Naive thymus-derived CD4-positive, alpha-beta T cell (primary cell): Measurements from ENCODE around the gene ADRM1. TPM values are rescaled to one million over a fixed set of nuclear protein-coding genes. Genes with fewer than 3 reads are reported as not detected.

Source experiments
- ATAC-seq: fragments of 150-1000 bp; cut with Tn5 transposase; 2 replicates; pipeline ENCODE4 v1.10.0; 2021; ENCODE audit warnings: mild to moderate bottlenecking, moderate library complexity
- CTCF ChIA-PET: fragments of 350-600 bp; sonication (Branson Sonifier 250); formaldehyde crosslinking; loops from one replicate; lab custom pipeline; 2021; ENCODE audit warnings: antibody characterized with exemption; lab: Charles Lee
- POLR2A ChIA-PET: fragments of 350-600 bp; sonication (Branson Sonifier 250); formaldehyde crosslinking; loops from one replicate; lab custom pipeline; 2021; ENCODE audit warnings: antibody characterized with exemption, inconsistent platforms; lab: Charles Lee
- DNase-seq, 9 donors: peaks; one replicate each; pipeline versions ENCODE4 v3.0.0 to v3.0.0-alpha.2; 2020 to 2022; ENCODE audit warnings: mixed read lengths in 1 of 9
- H3K27ac ChIP-seq: one replicate; pipeline ENCODE4 v1.7.0; 2013; ENCODE audit warnings: mild to moderate bottlenecking, low read depth, low read length, moderate library complexity
- H3K27me3 ChIP-seq, 2 donors: one replicate each; pipeline ENCODE4 v1.7.0; 2013; ENCODE audit warnings: low read length in 2 of 2, mild to moderate bottlenecking in 2 of 2, moderate library complexity in 2 of 2; ENCODE audit not compliant: control insufficient read depth in 2 of 2, insufficient read depth in 2 of 2
- H3K36me3 ChIP-seq, 3 experiments: 1 replicate in 2 of 3; 2 replicates in 1 of 3; pipeline ENCODE4 v1.7.0; 2013; ENCODE audit warnings: low read length in 3 of 3, mild to moderate bottlenecking in 3 of 3, moderate library complexity in 1 of 3; ENCODE audit not compliant: insufficient read depth in 3 of 3, control insufficient read depth in 2 of 3
- H3K4me1 ChIP-seq, 2 donors: one replicate each; pipeline ENCODE4 v1.7.0; 2013; ENCODE audit warnings: low read length in 2 of 2, mild to moderate bottlenecking in 2 of 2, moderate library complexity in 1 of 2; ENCODE audit not compliant: control insufficient read depth in 2 of 2, insufficient read depth in 2 of 2
- H3K4me3 ChIP-seq: 2 replicates; pipeline ENCODE4 v1.7.0; 2013; ENCODE audit warnings: mild to moderate bottlenecking, low read length
- H3K9me3 ChIP-seq, 3 experiments: 1 replicate in 2 of 3; 2 replicates in 1 of 3; pipeline ENCODE4 v1.7.0; 2013; ENCODE audit warnings: low read length in 3 of 3; ENCODE audit not compliant: control insufficient read depth in 2 of 3
- H3K27ac Mint-ChIP-seq, 9 donors: one replicate each; pipeline ENCODE4 v1.8.0; 2020 to 2022; ENCODE audit warnings: mixed read lengths in 9 of 9, mild to moderate bottlenecking in 8 of 9, moderate library complexity in 5 of 9, inconsistent platforms in 2 of 9
- H3K27me3 Mint-ChIP-seq, 5 donors: one replicate each; pipeline ENCODE4 v1.8.0; 2021 to 2022; ENCODE audit warnings: mixed read lengths in 5 of 5, mild to moderate bottlenecking in 1 of 5
- H3K36me3 Mint-ChIP-seq, 5 donors: one replicate each; pipeline ENCODE4 v1.8.0; 2020 to 2022; ENCODE audit warnings: mixed read lengths in 5 of 5, mild to moderate bottlenecking in 3 of 5, inconsistent platforms in 1 of 5
- H3K4me1 Mint-ChIP-seq, 7 donors: one replicate each; pipeline ENCODE4 v1.8.0; 2020 to 2022; ENCODE audit warnings: mixed read lengths in 7 of 7, mild to moderate bottlenecking in 3 of 7, inconsistent platforms in 1 of 7
- H3K4me3 Mint-ChIP-seq, 10 donors: one replicate each; pipeline ENCODE4 v1.8.0; 2020 to 2022; ENCODE audit warnings: mild to moderate bottlenecking in 10 of 10, mixed read lengths in 10 of 10, moderate library complexity in 6 of 10, inconsistent platforms in 2 of 10
- H3K9me3 Mint-ChIP-seq, 11 donors: one replicate each; pipeline ENCODE4 v1.8.0; 2020 to 2022; ENCODE audit warnings: mixed read lengths in 11 of 11, mild to moderate bottlenecking in 4 of 11, inconsistent platforms in 1 of 11, moderate library complexity in 1 of 11
- intact Hi-C, 2 donors: fragments of 100-400 bp; cut with micrococcal nuclease; formaldehyde crosslinking; loops; one replicate each; pipeline ENCODE4 v1.15.1; 2023
- polyA plus RNA-seq, 2 donors: library from polyadenylated mRNA; unstranded; fragments of 300-500 nt; fragmentation: Illumina TruSeq; gene quantifications; one replicate each; pipeline ENCODE4 v1.2.3, GENCODE V29; 2021
- total RNA-seq, 6 experiments: library from RNA in 5 of 6; stranded (reverse) in 5 of 6; gene quantifications; 1 replicate in 5 of 6; 2 replicates in 1 of 6; pipeline ENCODE4 v1.2.3 and lab custom pipeline; 2021 to 2026

Gene ADRM1
- total and polyA plus RNA-seq, 7 experiments from 2014 or later, result 51.3 to 117 (median 56.1) TPM

- H3K4me1 Mint-ChIP-seq, result peaks cover 10 to 23% (median 16%) of the 10 kb centered on the region in 7 donors
- intact Hi-C loops, result loop anchor here (5.0 kb wide), 8 partner anchors 68 to 803 kb away; partner anchors contain the start of genes GID8 (in 1 of the 2), LAMA5 (in 1 of the 2) and TAF4 (in 1 of the 2)
These were observed 3.0 kb upstream of the ADRM1 start for GRCh38 chr20:62299666-62300236.

GRCh38 chr20:62300319-62300718, 2.5 kb upstream of the ADRM1 start:
- H3K36me3 Mint-ChIP-seq, result peaks cover 0 to 9% (median 0%) of the 10 kb centered on the region in 5 donors
- Histone ChIP-seq H3K4me1 (peaks cover 13 to 17% of the 10 kb centered on the region in 2 donors), H3K36me3 (peaks cover 0 to 29% (median 0%) of the 10 kb centered on the region in 3 experiments), H3K27me3 (no peaks in the 10 kb centered on the region), H3K4me3 (no peak overlapping the region), H3K27ac (no peak overlapping the region), H3K9me3 (no peaks in the 10 kb centered on the region)
- peak overlapping the region in 1 of 9 donors; percentile 93 for H3K27ac Mint-ChIP-seq
- ChIA-PET POLR2A (interaction anchor here (1.6 to 2.1 kb wide), 3 partner anchors 63 to 86 kb away, joined by 4 to 9 read pairs (median 4); partner anchors contain the start of genes OSBPL2 and RPS21), CTCF (interaction anchor here (0.6 to 1.0 kb wide), 2 partner anchors 82 to 295 kb away, joined by 4 to 5 read pairs; no protein-coding TSS in a partner anchor)
- intact Hi-C loops, result loop anchor here (5.0 kb wide), 8 partner anchors 67 to 802 kb away; partner anchors contain the start of genes GID8 (in 1 of the 2), LAMA5 (in 1 of the 2) and TAF4 (in 1 of the 2)
- peaks cover 12 to 29% (median 16%) of the 10 kb centered on the region in 7 donors for H3K4me1 Mint-ChIP-seq
- no peak for ATAC-seq
- H3K9me3 Mint-ChIP-seq, result no peaks in the 10 kb centered on the region
- H3K4me3 Mint-ChIP-seq, result no peak overlapping the region
- no peak for DNase-seq
- no peaks in the 10 kb centered on the region for H3K27me3 Mint-ChIP-seq

More at GRCh38 chr20:62299666-62300236, 3.0 kb upstream of the ADRM1 start:
- Histone ChIP-seq H3K27me3 (no peaks in the 10 kb centered on the region), H3K4me1 (peaks cover 8 to 11% of the 10 kb centered on the region in 2 donors), H3K27ac (no peak overlapping the region), H3K36me3 (peaks cover 0 to 28% (median 0%) of the 10 kb centered on the region in 3 experiments), H3K4me3 (no peak overlapping the region), H3K9me3 (no peaks in the 10 kb centered on the region)
- Mint-ChIP-seq H3K4me3 (no peak overlapping the region), H3K36me3 (peaks cover 0 to 10% (median 0%) of the 10 kb centered on the region in 5 donors), H3K27me3 (no peaks in the 10 kb centered on the region), H3K27ac (peak overlapping the region in 1 of 9 donors; percentile 93), H3K9me3 (no peaks in the 10 kb centered on the region)
- no peak for DNase-seq
- POLR2A ChIA-PET, result interaction anchor here (1.6 to 2.1 kb wide), 3 partner anchors 62 to 86 kb away, joined by 4 to 9 read pairs (median 4); partner anchors contain the start of genes OSBPL2 and RPS21
- no peak for ATAC-seq
- CTCF ChIA-PET, result interaction anchor here (0.6 kb wide), 1 partner anchor 296 kb away, joined by 4 read pairs; no protein-coding TSS in a partner anchor

- peaks cover 0 to 30% (median 0%) of the 10 kb centered on the region in 3 experiments for H3K36me3 ChIP-seq
- peaks cover 17 to 19% of the 10 kb centered on the region in 2 donors for H3K4me1 ChIP-seq
- Mint-ChIP-seq H3K4me3 (peak overlapping the region in 9 of 10 donors; percentile 23 to 96 (median 62)), H3K27me3 (no peaks in the 10 kb centered on the region), H3K27ac (peak overlapping the region in 4 of 9 donors; percentile 77 to 96 (median 94)), H3K4me1 (peaks cover 17 to 32% (median 20%) of the 10 kb centered on the region in 7 donors), H3K9me3 (no peaks in the 10 kb centered on the region), H3K36me3 (peaks cover 0 to 12% (median 3%) of the 10 kb centered on the region in 5 donors)
- DNase-seq, result no peak
- no peak for ATAC-seq
- intact Hi-C loops, result loop anchor here (5.0 kb wide), 8 partner anchors 66 to 801 kb away; partner anchors contain the start of genes GID8 (in 1 of the 2), LAMA5 (in 1 of the 2) and TAF4 (in 1 of the 2)
- H3K27ac ChIP-seq, result no peak overlapping the region
- POLR2A ChIA-PET, result interaction anchor here (0.7 to 2.4 kb wide), 4 partner anchors 63 to 291 kb away, joined by 3 to 9 read pairs (median 5); partner anchors contain the start of genes OSBPL2 and RPS21
- CTCF ChIA-PET, result interaction anchor here (0.6 to 1.0 kb wide), 3 partner anchors 8 to 176 kb away, joined by 4 to 5 read pairs (median 4); no protein-coding TSS in a partner anchor
- no peak overlapping the region for H3K4me3 ChIP-seq
- no peaks in the 10 kb centered on the region for H3K27me3 ChIP-seq
- no peaks in the 10 kb centered on the region for H3K9me3 ChIP-seq
These were observed 1.6 kb upstream of the ADRM1 start for GRCh38 chr20:62301111-62301668.

- Histone ChIP-seq H3K4me3 (peak overlapping the region; percentile 94), H3K36me3 (peaks cover 0 to 32% (median 3%) of the 10 kb centered on the region in 3 experiments), H3K9me3 (no peaks in the 10 kb centered on the region), H3K27ac (peak overlapping the region; percentile 85), H3K4me1 (peaks cover 17 to 19% of the 10 kb centered on the region in 2 donors), H3K27me3 (no peaks in the 10 kb centered on the region)
- ATAC-seq (peak; percentile 71), DNase-seq (peak; percentile 73 to 87 (median 83))
- peak overlapping the region; percentile 89 to 98 (median 96) for H3K4me3 Mint-ChIP-seq
- CTCF ChIA-PET, result no interaction called here
- H3K36me3 Mint-ChIP-seq, result peaks cover 0 to 12% (median 3%) of the 10 kb centered on the region in 5 donors
- no peaks in the 10 kb centered on the region for H3K9me3 Mint-ChIP-seq
- H3K4me1 Mint-ChIP-seq, result peaks cover 17 to 32% (median 22%) of the 10 kb centered on the region in 7 donors
- H3K27me3 Mint-ChIP-seq, result no peaks in the 10 kb centered on the region
- intact Hi-C loops, result loop anchor here (1.0 to 5.0 kb wide), 24 partner anchors 64 to 800 kb away; partner anchors contain the start of genes CABLES2 (in 2 of the 2), LSM14B (in 2 of the 2), OSBPL2 (in 2 of the 2) and PSMA7 (in 2 of the 2)
- H3K27ac Mint-ChIP-seq, result peak overlapping the region; percentile 90 to 100 (median 96)
- POLR2A ChIA-PET, result interaction anchor here (0.7 to 2.4 kb wide), 5 partner anchors 84 to 235 kb away, joined by 3 to 9 read pairs (median 3); partner anchors contain the start of genes LSM14B and RPS21
These were observed 940 bp upstream of the ADRM1 start for GRCh38 chr20:62301773-62302340.

- peak overlapping the region in 4 of 9 donors; percentile 72 to 100 (median 92) for H3K27ac Mint-ChIP-seq
- no peaks in the 10 kb centered on the region for H3K9me3 Mint-ChIP-seq
- peaks cover 17 to 19% of the 10 kb centered on the region in 2 donors for H3K4me1 ChIP-seq
- no peaks in the 10 kb centered on the region for H3K9me3 ChIP-seq
- peaks cover 0 to 12% (median 3%) of the 10 kb centered on the region in 5 donors for H3K36me3 Mint-ChIP-seq
- peaks cover 0 to 43% (median 4%) of the 10 kb centered on the region in 3 experiments for H3K36me3 ChIP-seq
- peak in 2 of 9 donors; percentile 12 to 24 for DNase-seq
- ATAC-seq, result no peak
- intact Hi-C loops, result loop anchor here (2.0 to 5.0 kb wide), 12 partner anchors 64 to 799 kb away; partner anchors contain the start of genes DIDO1 (in 1 of the 2), GID8 (in 1 of the 2), LAMA5 (in 1 of the 2) and TAF4 (in 1 of the 2)
- no peaks in the 10 kb centered on the region for H3K27me3 ChIP-seq
- H3K27me3 Mint-ChIP-seq, result no peaks in the 10 kb centered on the region
- ChIA-PET POLR2A (interaction anchor here (1.4 to 2.4 kb wide), 2 partner anchors 64 to 236 kb away, joined by 3 to 6 read pairs; partner anchors contain the start of gene LAMA5), CTCF (no interaction called here)
- H3K27ac ChIP-seq, result peak overlapping the region; percentile 85
- H3K4me3 ChIP-seq, result peak overlapping the region; percentile 94
- peak overlapping the region; percentile 66 to 98 (median 95) for H3K4me3 Mint-ChIP-seq
- peaks cover 17 to 32% (median 22%) of the 10 kb centered on the region in 7 donors for H3K4me1 Mint-ChIP-seq
These were observed 204 bp downstream of the ADRM1 start for GRCh38 chr20:62303062-62303339.
